Colonic mucosa (tissue), 4 donors: ENCODE data around the gene PRL. TPM values are rescaled to one million over a fixed set of nuclear protein-coding genes. Genes with fewer than 3 reads are reported as not detected.

ENCODE experiments used
- DNase-seq: peaks from one replicate; pipeline ENCODE4 v3.0.0-alpha.2; 2020
- H3K27ac ChIP-seq: fragments of 200-600 bp; one replicate; pipeline ENCODE4 v1.8.0; 2021
- H3K27me3 ChIP-seq: fragments of 200-600 bp; one replicate; pipeline ENCODE4 v1.8.0; 2021
- H3K36me3 ChIP-seq: fragments of 200-600 bp; one replicate; pipeline ENCODE4 v1.8.0; 2021
- H3K4me1 ChIP-seq: fragments of 200-600 bp; one replicate; pipeline ENCODE4 v1.8.0; 2021; ENCODE audit warnings: mild to moderate bottlenecking
- H3K4me3 ChIP-seq: fragments of 200-600 bp; one replicate; pipeline ENCODE4 v1.8.0; 2021
- H3K9ac ChIP-seq, 2 donors: one replicate each; pipeline ENCODE4 v1.7.0; 2013; ENCODE audit warnings: control low read depth in 2 of 2, low read depth in 2 of 2, low read length in 2 of 2
- H3K9me3 ChIP-seq: fragments of 200-600 bp; one replicate; pipeline ENCODE4 v1.8.0; 2021
- CTCF ChIP-seq: fragments of 200-600 bp; IDR thresholded peaks from one replicate; pipeline ENCODE4 v1.8.0; 2022; ENCODE audit warnings: antibody characterized with exemption, mild to moderate bottlenecking
- intact Hi-C: fragments of 100-400 bp; cut with DNase I; formaldehyde crosslinking; loops from one replicate; pipeline ENCODE4 v1.14.1; 2022
- total RNA-seq, 2 donors: library from RNA; stranded (reverse); fragmentation: NEBNext Ultra II Directional in 1 of 2; extraction: Animal tissue kit (Norgen Biotek cat#: 25700) in 1 of 2; gene quantifications; one replicate each; pipeline ENCODE4 v1.2.1, GENCODE V29; 2021
- donor health status: healthy.
- donor health status: DM: no; HTN: no; CAD: no.
- donor health status: DM: no; HTN: no; CAD: no.

The PRL gene
- total RNA-seq, 2 donors from 2014 or later = not detected

DNA sequence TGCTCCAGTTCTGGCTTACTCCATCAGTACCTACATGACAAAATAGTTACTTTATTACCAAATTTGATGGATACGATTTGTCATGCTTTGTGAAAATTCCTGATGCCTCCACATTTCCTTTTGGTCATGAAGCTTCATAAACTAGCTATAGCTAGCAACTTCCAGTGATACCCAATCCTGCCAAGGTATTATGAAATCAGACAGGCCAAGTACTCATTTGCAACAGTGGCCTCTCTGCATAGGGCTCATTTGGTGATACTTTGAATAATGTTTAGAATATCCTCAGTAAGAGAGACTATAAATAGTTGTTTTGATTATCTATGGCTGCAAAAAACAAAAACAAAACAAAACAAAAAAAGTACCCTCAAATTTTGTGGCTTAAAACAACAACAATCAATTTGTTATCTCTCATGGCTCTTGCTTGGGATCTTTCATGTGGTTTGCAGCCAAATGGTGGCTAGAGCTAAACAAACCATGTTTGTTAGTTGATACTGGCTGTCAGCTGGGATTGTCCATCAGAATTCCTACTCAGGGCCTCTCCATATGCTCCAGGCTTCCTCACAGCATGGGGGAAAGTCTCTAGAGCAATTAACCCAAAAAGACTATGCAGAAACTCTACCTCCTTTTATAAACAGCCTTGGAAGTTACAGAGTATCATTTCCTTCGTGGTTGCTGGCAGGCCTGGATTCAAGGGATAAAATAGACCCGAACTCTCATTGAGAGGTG, 10.1 kb upstream of the PRL start:
- H3K36me3 ChIP-seq = no peaks in the 10 kb centered on the region
- H3K27ac ChIP-seq = no peak overlapping the region
- H3K9ac ChIP-seq = no peak overlapping the region
- intact Hi-C loops = no loop called here
- no peak for TF ChIP-seq CTCF
- no peaks in the 10 kb centered on the region for H3K9me3 ChIP-seq
- no peak for DNase-seq
- no peaks in the 10 kb centered on the region for H3K4me1 ChIP-seq
- no peak overlapping the region for H3K4me3 ChIP-seq
- H3K27me3 ChIP-seq = no peaks in the 10 kb centered on the region

DNA sequence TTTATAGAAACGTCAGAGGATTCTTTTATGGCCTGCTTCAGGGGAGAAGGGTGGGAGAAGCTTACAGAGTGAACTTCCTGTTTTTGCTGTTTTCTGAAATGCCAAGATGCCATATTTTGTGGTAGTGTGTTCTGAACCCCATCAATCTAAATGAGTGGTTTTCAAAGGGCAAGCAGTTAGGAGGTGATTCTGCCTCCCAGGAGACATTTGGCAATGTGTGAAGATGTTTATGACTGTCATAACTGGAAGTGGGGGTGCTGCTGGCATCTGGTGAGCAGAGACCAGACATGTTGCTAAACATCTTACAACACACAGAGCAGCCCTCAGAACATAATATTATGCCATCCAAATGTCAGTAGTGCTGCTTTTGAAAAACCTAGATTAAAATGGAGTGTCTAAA, 6.0 kb upstream of the PRL start:
- no peak for TF ChIP-seq CTCF
- Histone ChIP-seq H3K4me3 (no peak overlapping the region), H3K27me3 (no peaks in the 10 kb centered on the region), H3K4me1 (no peaks in the 10 kb centered on the region), H3K9ac (no peak overlapping the region), H3K36me3 (no peaks in the 10 kb centered on the region), H3K9me3 (no peaks in the 10 kb centered on the region), H3K27ac (no peak overlapping the region)
- intact Hi-C loops = no loop called here
- no peak for DNase-seq

GRCh38 chr6:22300273-22300998, 3.6 kb upstream of the PRL start:
- no peak for DNase-seq
- no peak for TF ChIP-seq CTCF
- no peaks in the 10 kb centered on the region for H3K36me3 ChIP-seq
- no peak overlapping the region for H3K27ac ChIP-seq
- no peaks in the 10 kb centered on the region for H3K4me1 ChIP-seq
- no peak overlapping the region for H3K4me3 ChIP-seq
- H3K9ac ChIP-seq = no peak overlapping the region
- H3K27me3 ChIP-seq = no peaks in the 10 kb centered on the region
- no peaks in the 10 kb centered on the region for H3K9me3 ChIP-seq
- intact Hi-C loops = no loop called here

- no peak for DNase-seq
- intact Hi-C loops = no loop called here
- Histone ChIP-seq H3K36me3 (no peaks in the 10 kb centered on the region), H3K9ac (no peak overlapping the region), H3K4me1 (no peaks in the 10 kb centered on the region), H3K27me3 (no peaks in the 10 kb centered on the region), H3K27ac (no peak overlapping the region), H3K4me3 (no peak overlapping the region), H3K9me3 (no peaks in the 10 kb centered on the region)
- no peak for TF ChIP-seq CTCF
These were observed 1.6 kb upstream of the PRL start for GRCh38 chr6:22298475-22298890.

DNA sequence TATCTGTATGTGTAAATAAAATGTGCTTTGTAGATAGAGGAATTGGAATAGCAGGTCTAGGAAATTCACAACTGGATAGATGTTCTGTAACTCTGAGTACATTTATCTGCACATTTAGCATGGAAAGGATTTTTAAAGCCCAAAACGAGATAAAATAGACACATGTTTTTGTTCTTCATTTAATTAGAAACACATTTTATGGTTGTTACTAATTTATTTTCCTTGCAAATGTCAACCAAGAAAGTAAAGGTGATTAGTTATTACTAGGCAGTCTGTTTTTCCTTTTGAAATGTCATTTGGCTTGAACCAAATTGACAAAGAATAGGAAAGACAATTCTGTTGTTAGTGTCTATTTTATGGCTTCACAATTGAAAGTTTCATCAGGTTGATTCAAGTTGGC, 769 bp downstream of the PRL start:
- no peaks in the 10 kb centered on the region for H3K27me3 ChIP-seq
- H3K27ac ChIP-seq = no peak overlapping the region
- H3K4me3 ChIP-seq = no peak overlapping the region
- no peaks in the 10 kb centered on the region for H3K36me3 ChIP-seq
- no peak overlapping the region for H3K9ac ChIP-seq
- no peaks in the 10 kb centered on the region for H3K4me1 ChIP-seq
- DNase-seq = no peak
- intact Hi-C loops = no loop called here
- TF ChIP-seq CTCF = no peak
- no peaks in the 10 kb centered on the region for H3K9me3 ChIP-seq
